ENCODE measurements around the gene SAE1.

SAE1 gene

GRCh38 chr19:47120470-47121067 lies 10.1 kb upstream of the SAE1 start:
- H3K4me3 ChIP-seq (ENCODE audit: low read depth, low read length): no peak overlapping the region
- no peak overlapping the region for H3K27ac ChIP-seq
- H3K27me3 ChIP-seq (ENCODE audit: insufficient read depth, low read depth, severe bottlenecking): no peaks in the 10 kb centered on the region
- no peaks in the 10 kb centered on the region for H3K9me3 ChIP-seq (ENCODE audit: severe bottlenecking)
- TF ChIP-seq, protein P1, sequence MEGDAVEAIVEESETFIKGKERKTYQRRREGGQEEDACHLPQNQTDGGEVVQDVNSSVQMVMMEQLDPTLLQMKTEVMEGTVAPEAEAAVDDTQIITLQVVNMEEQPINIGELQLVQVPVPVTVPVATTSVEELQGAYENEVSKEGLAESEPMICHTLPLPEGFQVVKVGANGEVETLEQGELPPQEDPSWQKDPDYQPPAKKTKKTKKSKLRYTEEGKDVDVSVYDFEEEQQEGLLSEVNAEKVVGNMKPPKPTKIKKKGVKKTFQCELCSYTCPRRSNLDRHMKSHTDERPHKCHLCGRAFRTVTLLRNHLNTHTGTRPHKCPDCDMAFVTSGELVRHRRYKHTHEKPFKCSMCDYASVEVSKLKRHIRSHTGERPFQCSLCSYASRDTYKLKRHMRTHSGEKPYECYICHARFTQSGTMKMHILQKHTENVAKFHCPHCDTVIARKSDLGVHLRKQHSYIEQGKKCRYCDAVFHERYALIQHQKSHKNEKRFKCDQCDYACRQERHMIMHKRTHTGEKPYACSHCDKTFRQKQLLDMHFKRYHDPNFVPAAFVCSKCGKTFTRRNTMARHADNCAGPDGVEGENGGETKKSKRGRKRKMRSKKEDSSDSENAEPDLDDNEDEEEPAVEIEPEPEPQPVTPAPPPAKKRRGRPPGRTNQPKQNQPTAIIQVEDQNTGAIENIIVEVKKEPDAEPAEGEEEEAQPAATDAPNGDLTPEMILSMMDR (IDR thresholded peaks at IDR 0.05; ENCODE audit: low read depth, low read length): no peak
- no peak for DNase-seq
- H3K36me3 ChIP-seq: no peaks in the 10 kb centered on the region

GRCh38 chr19:47122359-47123335 lies 8.0 kb upstream of the SAE1 start:
- Histone ChIP-seq H3K36me3 (no peaks in the 10 kb centered on the region), H3K4me3 (ENCODE audit: low read depth, low read length) (no peak overlapping the region), H3K27me3 (ENCODE audit: insufficient read depth, low read depth, severe bottlenecking) (no peaks in the 10 kb centered on the region), H3K27ac (no peak overlapping the region), H3K9me3 (ENCODE audit: severe bottlenecking) (no peaks in the 10 kb centered on the region)
- TF ChIP-seq, protein P1 (IDR thresholded peaks at IDR 0.05; ENCODE audit: low read depth, low read length): no peak
- DNase-seq: no peak

DNA sequence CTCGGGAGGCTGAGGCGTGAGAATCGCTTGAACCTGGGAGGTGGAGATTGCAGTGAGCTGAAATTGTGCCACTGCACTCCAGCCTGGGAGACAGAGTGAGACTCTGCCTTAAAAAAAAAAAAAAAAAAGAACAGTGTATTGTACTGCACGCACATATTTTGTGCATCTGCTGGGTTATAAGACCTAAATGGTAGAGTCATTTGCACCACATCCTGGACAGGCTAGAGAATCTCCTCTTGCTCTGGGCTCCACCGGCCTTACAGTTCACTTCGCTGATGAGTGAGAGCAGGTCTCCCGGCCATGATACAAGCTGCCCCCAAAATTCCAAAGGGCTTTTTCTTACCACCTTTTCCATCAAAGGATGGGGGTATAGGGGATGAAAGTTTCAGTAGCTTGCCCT lies 7.2 kb upstream of the SAE1 start:
- DNase-seq: no peak
- Histone ChIP-seq H3K27ac (no peak overlapping the region), H3K36me3 (no peaks in the 10 kb centered on the region), H3K27me3 (ENCODE audit: insufficient read depth, low read depth, severe bottlenecking) (no peaks in the 10 kb centered on the region), H3K4me3 (ENCODE audit: low read depth, low read length) (no peak overlapping the region), H3K9me3 (ENCODE audit: severe bottlenecking) (no peaks in the 10 kb centered on the region)
- TF ChIP-seq, protein P1 (IDR thresholded peaks at IDR 0.05; ENCODE audit: low read depth, low read length): no peak

DNA sequence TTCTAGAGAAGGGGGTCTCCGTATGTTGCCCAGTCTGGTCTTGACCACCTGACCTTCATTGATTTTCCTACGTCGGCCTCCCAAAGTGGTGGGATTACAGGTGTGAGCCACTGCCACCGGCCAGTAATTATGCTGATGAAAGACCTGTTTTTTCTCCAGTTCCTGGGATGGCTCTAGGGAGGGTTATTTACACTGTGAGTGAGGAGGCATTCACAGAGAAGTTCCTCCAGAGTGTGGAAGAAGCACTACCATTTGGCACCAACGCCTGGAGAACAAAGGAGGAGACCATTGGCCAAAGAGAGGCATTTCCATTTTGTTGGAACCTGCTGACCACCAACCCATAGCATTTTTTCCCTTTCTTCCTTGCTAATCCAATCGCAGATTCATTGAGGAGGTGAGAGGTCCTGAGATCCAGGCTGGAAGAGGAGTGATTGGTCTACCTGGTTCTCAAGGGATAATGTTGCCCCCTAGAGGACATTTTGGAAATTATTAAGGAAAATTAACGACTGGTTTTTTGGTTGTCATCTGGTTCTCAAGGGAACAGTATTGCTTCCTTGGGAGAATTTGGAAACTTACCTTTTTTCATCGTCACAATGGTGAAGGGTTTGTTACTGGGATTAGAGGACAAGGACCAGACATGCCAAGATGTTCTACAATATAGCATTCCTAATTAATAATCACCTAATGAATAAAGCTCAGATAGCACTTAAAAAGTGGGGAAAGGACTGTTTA lies 5.5 kb upstream of the SAE1 start:
- TF ChIP-seq, protein P1 (IDR thresholded peaks at IDR 0.05; ENCODE audit: low read depth, low read length): peak; percentile 43
- Histone ChIP-seq H3K36me3 (no peaks in the 10 kb centered on the region), H3K4me3 (ENCODE audit: low read depth, low read length) (no peak overlapping the region), H3K27ac (no peak overlapping the region), H3K9me3 (ENCODE audit: severe bottlenecking) (peaks cover 3% of the 10 kb centered on the region), H3K27me3 (ENCODE audit: insufficient read depth, low read depth, severe bottlenecking) (no peaks in the 10 kb centered on the region)
- DNase-seq: peak; percentile 32

DNA sequence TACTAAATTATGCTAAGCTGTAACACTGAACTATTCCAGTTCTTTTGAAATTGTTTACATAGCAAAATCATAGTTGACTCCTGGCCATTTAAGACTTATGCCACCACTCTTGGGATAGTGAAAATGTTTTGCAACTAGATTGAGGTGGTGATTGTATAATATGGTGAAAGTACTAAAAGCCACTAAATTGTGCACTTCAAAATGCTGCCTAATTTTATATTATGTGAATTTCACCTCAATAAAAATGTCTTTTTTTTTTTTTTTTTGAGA lies 5.0 kb upstream of the SAE1 start:
- H3K27me3 ChIP-seq (ENCODE audit: insufficient read depth, low read depth, severe bottlenecking): no peaks in the 10 kb centered on the region
- H3K36me3 ChIP-seq: no peaks in the 10 kb centered on the region
- DNase-seq: no peak
- TF ChIP-seq, protein P1 (IDR thresholded peaks at IDR 0.05; ENCODE audit: low read depth, low read length): no peak
- H3K4me3 ChIP-seq (ENCODE audit: low read depth, low read length): no peak overlapping the region
- H3K9me3 ChIP-seq (ENCODE audit: severe bottlenecking): peaks cover 6% of the 10 kb centered on the region
- H3K27ac ChIP-seq: no peak overlapping the region

Measured in WERI-Rb-1 (cell line).